Upper lobe of left lung (tissue), 4 donors: ENCODE measurements around the gene RGN.

ENCODE experiments used
- POLR2A ChIP-seq, 4 donors: fragments of 450-650 bp; IDR thresholded peaks; one replicate each; pipeline ENCODE4 v1.5.1; 2016 to 2017; ENCODE audit warnings: antibody characterized with exemption in 4 of 4, mild to moderate bottlenecking in 2 of 4
- TF ChIP-seq, protein P1 (sequence below), 6 experiments: fragments of 450-650 bp in 4 of 6; fragments of 200-600 bp in 2 of 6; sonication (generic) in 2 of 6; IDR thresholded peaks; one replicate each; pipeline ENCODE4 v1.5.1; 2016 to 2019; ENCODE audit warnings: antibody characterized with exemption in 6 of 6

DNA sequence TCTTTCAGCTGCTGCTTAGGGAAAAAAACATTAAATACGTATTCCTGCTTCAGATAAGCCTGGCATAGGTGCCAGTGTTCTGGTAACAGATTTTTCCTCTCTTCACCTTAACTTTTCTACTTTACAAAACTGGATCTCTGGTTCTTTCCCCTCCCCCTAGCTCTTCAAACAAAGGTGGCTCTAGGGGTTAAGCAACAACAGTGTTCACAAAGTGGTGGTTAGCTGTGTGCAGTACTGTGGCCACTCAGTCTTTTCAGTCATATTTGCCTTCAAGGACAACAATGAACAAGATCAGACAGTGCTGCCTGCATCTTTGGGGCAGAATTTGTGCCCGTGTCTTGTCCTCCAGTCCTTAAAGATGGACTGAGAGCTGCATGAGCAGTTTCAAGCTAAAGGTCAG, 15.1 kb upstream of the RGN start:
- TF ChIP-seq, protein P1, sequence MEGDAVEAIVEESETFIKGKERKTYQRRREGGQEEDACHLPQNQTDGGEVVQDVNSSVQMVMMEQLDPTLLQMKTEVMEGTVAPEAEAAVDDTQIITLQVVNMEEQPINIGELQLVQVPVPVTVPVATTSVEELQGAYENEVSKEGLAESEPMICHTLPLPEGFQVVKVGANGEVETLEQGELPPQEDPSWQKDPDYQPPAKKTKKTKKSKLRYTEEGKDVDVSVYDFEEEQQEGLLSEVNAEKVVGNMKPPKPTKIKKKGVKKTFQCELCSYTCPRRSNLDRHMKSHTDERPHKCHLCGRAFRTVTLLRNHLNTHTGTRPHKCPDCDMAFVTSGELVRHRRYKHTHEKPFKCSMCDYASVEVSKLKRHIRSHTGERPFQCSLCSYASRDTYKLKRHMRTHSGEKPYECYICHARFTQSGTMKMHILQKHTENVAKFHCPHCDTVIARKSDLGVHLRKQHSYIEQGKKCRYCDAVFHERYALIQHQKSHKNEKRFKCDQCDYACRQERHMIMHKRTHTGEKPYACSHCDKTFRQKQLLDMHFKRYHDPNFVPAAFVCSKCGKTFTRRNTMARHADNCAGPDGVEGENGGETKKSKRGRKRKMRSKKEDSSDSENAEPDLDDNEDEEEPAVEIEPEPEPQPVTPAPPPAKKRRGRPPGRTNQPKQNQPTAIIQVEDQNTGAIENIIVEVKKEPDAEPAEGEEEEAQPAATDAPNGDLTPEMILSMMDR (IDR thresholded peaks at IDR 0.05), result no peak
- TF ChIP-seq POLR2A (IDR thresholded peaks at IDR 0.05), result no peak
